GM21367 (cell line): Measurements from ENCODE around the gene HPDL.
A peak's percentile ranks its signal among the peaks of the same experiment; 100 is the strongest.
"Not testable (repeated sequence)": the region's sequence is repeated elsewhere in the genome, so short reads cannot be mapped to it uniquely, and the experiment has no call there.

ENCODE experiments used
- ATAC-seq: cut with Tn5 transposase; IDR thresholded peaks from one replicate; pipeline ENCODE4 v1.9.1; 2021; ENCODE audit not compliant: unreplicated experiment

The HPDL gene

DNA sequence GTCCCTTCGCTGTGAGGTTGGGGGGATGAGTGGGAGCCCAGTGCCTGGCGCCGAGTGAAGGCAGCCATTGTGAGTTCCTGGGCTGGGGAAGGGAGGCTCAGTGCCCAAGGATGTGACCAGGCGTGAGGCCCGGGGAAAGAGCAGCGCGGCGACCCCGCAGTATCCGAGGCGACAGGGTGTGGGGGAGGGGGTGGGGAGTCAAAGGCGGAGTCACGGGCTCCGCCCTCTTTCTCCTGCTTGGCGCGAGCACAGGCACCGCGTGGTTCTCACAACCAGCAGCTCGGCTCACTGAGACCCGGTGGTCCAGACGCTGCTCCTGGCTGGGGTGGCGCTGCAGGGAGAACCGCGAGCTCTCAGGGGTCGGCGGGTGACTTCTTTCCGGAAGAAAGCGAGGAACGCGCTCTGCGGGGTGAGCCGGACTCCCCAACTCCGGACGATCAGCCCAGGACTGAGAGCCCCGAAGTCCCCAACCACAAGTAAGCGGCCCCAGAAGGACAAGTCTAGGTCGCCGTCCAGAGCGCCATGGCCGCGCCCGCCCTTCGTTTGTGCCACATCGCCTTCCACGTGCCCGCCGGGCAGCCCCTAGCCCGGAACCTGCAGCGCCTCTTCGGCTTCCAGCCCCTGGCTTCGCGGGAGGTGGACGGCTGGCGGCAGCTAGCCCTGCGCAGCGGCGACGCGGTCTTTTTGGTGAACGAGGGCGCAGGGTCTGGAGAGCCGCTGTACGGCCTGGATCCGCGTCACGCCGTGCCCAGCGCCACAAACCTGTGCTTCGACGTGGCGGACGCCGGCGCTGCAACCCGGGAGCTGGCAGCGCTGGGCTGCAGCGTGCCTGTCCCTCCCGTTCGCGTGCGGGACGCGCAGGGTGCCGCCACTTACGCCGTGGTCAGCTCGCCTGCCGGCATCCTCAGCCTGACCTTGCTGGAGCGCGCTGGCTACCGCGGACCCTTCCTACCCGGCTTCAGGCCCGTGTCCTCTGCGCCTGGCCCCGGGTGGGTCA is at the start of gene HPDL:
HPDL (plus strand) TSS at position 269 of the 997 bp plus-strand sequence; CDS start at position 523, 254 bp downstream.
- ATAC-seq = peak; percentile 37

DNA sequence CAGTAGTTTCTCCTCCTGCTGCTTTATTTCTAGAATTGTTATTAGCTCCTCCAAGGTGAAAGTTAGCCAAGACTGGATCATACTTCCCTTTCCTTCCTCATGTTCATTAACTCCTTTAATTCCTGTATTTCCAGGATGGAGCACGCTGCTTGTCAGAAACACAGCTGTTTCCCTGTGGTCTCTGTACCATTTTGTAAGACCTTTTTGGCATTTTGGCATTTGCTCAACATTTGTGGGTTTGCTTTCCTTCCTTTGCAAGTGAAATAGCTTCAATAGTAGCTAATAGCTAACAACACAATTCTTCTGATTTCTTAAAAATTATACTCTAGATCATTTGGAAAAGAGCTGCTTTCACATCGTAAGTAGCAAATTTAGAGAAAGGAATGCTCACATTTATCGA is 44.3 kb upstream of the HPDL start:
- ATAC-seq = no peak

DNA sequence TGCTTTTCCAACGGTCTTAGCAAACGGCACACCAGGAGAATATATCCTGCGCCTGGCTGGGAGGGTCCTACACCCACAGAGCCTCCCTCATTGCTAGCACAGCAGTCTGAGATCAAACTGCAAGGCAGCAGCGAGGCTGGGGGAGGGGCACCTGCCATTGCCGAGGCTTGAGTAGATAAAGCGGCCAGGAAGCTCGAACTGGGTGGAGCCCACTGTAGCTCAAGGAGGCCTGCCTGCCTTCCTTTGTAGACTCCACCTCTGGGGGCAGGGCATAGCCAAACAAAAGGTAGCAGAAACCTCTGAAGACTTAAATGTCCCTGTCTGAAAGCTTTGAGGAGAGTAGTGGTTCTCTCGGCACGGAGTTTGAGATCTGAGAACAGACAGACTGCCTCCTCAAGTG is 41.8 kb upstream of the HPDL start:
- ATAC-seq = not testable (repeated sequence)

DNA sequence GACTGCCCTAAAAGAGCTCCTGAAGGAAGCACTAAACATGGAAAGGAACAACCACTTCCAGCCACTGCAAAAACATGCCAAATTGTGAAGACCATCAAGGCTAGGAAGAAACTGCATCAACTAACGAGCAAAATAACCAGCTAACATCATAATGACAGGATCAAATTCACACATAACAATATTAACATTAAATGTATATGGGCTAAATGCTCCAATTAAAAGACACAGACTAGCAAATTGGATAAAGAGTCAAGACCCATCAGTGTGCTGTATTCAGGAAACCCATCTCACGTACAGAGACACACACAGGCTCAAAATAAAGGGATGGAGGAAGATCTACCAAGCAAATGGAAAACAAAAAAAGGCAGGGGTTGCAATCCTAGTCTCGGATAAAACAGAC is 40.2 kb upstream of the HPDL start:
- not testable (repeated sequence) for ATAC-seq

DNA sequence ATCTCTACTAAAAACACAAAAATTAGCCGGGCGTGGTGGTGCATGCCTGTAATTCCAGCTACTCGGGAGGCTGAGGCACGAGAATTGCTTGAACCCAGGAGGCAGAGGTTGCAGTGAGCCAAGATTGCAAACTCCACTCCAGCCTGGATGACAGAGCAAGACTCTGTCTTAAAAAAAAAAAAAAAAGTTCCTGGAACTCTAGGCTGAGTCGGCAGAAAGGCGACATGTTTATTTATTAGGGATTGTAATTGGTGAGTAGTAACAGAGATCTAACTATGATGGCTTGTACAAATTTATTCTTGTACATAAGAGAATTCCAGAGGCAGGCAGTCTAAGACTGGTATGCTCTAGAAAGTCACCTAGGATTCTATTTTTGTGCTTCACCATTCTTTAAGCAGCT is 35.7 kb upstream of the HPDL start:
- not testable (repeated sequence) for ATAC-seq

DNA sequence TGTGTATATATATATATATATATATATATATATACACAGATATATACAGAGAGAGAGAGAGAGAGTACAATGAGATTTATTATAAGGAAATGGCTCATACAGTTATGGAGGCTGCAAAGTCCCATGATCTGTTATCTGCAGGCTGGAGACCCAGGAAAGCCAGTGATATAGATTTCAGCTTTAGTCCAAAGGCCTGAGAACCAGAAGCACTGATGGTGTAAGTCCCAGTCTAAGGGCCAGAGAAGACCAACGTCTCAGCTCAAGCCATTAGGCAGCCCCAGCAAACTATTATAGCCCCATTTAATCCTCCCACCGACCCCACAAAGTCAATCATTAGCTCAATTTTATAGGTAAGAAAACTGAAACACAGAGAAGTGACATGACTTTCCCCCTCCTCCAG is 35.0 kb upstream of the HPDL start:
- ATAC-seq = no peak

DNA sequence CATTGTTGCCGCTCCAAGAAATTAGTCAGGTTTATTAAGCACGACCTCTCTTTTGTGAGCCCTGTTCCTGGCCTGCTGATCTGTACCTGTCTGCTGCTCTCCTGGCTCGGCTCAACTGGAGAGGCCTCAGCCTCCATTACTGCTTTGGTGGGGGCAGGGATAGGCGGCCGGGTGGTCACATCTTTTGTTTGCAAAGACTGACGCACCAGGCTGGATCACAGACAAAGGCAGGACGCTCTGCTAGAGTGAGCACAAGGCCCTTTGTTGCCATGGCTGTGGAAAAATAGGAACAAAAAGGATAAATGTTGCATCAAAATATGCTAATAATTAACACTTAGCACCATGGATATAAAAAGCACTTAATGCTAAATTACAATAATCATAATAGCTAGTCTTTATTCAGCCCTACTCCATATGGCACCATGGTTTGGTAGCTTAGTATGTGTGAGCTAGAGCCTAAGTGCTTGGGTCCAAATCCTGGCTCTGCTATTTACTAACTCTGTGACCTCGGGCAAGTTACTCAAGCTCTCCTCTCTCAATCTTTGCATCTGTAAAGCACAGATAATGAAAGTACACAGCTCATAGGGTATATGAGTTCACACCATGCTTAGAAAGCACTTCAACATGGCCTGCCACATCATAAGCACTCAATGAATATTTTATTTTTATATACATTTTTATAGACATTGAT is 28.9 kb upstream of the HPDL start:
- no peak for ATAC-seq

DNA sequence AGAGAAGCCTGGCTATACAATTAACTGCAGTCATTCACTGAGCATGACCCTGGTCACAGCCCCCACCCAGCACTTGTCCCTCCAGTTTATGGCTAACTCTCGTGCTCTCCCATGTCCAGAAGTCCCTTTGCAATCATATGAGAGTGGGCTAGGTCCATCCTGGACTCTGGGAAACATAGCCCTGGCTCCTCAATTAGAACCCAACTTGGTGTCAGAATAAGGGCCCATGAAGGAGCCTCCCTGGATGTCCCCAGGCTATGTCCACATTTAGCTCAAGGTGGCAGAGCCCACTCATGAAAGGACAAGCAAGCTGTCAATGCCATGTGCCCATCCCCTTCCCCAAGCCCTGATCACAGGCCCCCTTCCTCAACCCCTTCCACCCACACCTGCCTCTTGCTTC is 27.4 kb upstream of the HPDL start:
- ATAC-seq = no peak

DNA sequence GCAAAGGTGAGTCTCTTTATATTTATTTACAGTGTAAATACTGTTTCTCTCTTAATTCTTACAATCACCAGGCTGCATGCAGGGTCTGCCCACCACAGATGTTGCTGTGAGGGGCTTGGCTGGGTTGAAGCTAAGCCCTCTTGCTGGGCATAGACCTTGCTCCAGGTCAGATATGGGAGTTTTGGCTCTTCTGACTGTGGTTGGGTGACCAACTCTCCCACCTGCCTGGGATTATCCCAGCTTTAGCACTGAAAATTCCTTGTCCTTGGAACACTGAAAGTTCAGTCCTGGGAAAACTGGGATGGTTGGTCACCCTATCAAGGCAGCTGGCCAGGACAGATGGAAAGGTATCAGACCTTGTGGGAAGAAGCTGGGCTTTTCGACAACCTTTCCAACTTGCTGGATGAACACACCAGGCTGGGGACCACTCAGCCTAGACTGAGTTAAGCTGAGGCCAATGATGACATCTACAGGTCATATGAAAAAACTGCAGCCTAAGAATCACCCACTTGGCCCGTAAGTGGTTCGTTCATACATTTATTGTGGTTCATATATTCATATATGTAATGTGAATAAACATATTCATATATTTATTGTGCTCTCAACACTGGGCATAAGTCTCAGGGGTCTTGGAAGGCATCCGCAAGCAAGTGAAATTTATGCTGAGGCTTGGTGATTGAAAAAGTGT is 26.6 kb upstream of the HPDL start:
- ATAC-seq = no peak

DNA sequence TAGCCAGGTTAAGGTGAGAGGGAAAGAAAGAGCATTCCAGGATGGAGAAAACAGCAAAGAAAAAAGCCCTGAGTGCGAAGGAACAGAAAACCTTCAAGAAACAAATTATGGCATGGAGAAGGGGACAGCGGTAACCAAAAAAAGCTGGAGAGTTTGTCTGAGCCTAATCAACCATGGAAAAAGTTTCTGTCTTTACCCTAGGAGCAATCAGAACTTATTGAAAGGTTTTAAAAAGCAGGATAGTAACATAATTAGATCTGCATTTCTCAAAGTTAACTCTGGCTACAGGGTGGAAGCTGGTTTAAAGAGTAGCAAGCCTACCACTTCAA is 26.1 kb upstream of the HPDL start:
- no peak for ATAC-seq

DNA sequence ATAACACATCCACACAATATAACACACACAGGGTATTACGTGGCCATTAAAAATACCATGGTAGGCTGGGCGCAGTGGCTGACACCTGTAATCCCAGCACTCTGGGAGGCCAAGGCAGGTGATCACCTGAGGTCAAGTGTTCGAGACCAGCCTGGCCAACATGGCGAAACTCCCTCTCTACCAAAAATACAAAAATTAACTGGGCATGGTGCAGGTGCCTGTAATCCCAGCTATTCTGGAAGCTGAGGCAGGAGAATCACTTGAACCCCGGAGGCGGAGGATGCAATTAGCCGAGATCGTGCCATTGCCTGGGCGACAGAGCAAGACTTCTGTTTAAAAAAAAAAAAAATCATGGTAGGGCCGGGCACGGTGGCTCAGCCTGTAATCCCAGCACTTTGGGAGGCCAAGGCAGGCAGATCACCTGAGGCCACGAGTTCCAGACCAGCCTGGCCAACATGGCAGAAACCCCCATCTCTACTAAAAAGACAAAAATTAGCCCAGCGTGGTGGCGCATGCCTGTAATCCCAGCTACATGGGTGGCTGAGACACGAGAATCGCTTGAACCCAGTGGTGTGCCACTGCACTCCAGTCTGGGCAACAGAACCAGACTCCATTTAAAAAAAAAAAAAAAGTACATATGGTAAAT is 24.1 kb upstream of the HPDL start:
- ATAC-seq = no peak

DNA sequence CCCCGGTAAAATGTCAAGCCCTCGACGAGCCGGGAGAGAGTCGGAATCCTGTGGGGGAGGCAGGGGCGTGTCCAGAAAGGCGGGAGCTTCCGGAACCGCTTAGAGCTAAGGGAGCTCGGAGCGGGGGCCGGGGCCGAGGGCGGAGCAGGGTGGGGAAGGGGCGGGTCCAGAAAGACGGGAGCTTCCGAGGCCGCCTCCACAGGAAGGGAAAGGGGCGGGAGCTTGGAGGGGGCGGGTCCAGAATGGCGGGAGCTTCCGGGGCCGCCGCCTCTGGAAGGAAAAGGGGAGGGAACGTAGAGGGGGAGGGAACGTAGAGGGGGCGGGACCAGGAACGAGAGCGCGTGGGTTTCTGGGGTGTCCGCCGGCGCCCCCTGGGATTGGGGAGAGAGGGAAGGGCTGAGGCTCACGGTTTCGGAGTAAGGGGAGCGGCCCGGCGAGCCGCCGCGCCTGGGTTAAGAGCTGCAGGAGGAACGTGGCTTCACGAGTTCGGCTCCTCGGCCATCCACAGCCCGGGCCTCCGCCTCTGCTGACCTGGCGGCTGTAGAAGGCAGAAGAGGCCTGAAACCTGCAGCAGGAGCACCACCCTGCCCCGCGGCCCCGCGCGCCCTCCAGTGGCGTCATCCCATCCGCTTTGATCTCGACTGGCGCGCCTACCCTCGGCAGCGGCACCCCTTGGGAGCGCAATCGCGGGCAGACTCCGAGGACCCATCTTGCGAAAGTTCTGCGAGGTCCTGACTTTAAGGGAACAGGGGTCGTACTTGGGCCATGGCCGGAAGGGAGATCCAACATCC is 23.0 kb upstream of the HPDL start:
- ATAC-seq = peak; percentile 56

DNA sequence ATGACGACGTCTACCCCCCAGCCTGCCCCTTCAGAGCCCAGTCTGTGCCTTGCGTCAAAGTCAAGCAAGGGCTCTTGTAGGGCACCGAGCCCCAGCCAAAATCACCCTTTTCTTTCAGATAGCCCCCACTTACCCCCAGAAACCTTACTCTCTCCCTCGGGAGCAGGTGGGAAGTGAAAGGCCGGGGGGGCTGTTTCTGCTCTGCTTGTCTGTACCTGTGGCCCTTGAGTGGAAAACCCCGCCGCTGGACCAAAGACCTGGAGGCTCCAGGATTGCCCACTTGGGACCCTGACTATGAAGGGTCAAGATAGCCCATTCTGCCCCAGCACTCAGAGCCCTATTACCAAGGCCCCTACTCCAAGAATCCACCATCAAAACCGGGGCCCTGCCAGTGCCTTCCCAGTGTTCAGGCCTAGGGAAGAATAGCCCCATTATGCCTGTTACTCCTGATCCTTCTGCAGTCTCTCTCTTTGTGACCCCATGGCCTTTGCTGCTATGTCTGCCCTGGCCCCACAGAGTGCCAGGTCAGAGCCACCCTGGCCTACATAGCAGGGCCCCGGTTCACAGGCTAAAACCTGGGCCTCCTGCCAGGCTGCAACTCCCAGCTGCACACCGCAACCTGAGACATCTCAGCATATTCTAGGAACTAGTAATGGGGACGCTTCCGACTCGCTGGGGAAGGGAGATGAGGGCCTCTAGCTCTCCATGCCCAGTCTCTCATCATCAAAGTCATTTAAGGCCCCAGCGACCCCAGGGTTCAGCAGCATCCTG is 22.2 kb upstream of the HPDL start:
- ATAC-seq = no peak

DNA sequence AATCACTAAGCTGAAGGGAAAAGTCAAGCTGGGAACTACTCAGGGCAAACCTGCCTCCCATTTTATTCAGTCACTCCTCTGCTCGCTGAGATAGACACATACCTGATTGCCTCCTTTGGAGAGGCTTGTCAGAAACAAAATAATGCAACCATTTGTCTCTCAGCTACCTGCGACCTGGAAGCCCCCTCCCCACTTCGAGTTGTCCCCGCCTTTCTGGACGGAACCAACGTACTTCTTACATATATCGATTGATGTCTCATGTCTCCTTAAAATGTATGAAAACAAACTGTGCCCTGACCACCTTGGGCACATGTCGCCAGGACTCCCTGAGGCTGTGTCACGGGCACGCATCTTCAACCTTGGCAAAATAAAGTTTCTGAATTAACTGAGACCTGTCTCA is 21.5 kb upstream of the HPDL start:
- no peak for ATAC-seq

DNA sequence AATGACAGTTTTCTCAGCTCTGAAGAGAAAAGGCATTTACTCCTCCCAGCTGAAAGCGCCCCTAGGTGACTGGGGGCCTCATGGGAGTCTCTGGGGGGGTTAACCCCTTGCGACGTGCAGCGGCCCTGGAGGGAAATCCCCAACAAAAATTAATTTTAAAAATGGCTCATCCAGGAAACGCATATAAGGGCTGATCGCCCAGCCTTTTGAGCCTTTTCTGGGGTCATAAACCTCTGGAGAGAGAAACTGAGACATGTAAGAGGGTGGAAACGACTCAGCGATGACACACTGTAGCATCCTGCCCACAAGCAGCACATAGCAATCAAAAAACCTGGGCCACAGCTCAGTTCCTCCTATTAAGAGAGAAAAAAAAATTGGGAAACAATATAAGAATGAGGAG is 20.4 kb upstream of the HPDL start:
- ATAC-seq = no peak

DNA sequence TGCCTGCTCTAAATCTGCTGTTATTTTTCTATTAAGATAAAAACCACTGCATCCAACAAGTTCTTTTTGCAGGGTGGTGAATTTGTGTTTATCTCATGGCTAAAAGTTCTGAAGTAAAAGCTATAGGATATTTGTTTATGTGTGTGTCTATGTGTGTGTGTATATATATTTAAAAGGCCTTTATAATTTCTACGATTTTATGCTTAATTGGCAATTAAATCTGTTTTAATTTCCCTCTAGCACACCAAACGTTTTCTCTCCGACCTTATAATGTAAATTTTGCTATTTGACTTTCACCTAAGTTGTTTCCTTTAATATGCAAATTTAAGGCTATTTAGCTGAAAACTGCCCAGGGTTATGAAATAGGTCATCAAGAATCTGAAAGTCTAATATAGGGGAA is 19.8 kb upstream of the HPDL start:
- no peak for ATAC-seq

DNA sequence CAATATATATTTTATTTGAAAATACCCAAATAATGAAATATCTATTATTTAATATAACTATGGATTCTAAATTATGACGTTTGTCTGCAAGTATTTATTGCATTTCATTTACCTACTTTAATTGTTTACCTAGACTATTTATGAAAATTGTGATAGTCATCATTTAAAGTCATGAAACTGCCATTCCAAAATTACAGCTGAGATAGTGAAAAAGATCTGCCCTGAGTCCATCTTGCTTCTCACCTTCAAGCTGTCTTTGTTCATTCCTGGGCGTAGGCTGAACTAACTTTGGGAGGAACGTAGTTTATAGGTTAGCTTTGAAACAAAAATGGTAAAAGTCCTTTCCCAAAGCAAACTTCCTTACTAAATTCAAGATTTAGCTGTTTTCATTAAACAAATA is 12.4 kb upstream of the HPDL start:
- no peak for ATAC-seq

DNA sequence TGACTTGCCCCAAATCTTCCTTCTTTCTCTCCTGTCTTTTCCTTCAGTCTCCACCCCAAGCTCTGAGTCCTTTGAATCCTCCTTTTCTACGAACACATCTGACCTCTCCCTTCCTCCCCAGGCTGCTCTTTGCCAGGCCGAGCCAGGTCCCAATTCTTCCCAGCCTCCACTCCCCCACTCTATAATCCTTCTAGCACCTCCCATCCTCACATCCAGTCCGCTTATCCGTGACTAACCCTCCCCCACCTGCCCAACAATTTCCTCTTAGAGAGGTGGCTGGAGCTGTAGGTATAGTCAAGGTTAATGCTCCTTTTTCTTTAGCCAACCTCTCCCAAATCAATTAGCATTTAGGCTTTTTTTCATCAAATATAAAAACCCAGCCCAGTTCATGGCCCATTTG is 9.5 kb upstream of the HPDL start:
- ATAC-seq = no peak

DNA sequence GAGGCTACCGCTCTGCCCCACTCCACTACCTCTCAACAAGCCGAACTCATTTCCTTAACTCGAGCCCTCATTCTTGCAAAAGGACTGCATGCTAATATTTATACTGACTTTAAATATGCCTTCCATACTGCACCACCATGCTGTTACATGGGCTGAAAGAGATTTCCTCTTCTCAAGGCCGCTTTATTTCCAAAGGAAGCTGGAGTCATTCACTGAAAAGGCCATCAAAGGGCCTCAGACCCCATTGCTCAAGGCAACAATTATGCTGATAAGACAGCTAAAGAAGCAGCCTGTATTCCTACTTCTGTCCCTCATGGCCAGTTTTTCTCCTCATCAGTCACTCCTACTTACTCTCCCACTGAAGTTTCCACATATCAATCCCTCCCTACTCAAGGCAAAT is 6.9 kb upstream of the HPDL start:
- no peak for ATAC-seq

DNA sequence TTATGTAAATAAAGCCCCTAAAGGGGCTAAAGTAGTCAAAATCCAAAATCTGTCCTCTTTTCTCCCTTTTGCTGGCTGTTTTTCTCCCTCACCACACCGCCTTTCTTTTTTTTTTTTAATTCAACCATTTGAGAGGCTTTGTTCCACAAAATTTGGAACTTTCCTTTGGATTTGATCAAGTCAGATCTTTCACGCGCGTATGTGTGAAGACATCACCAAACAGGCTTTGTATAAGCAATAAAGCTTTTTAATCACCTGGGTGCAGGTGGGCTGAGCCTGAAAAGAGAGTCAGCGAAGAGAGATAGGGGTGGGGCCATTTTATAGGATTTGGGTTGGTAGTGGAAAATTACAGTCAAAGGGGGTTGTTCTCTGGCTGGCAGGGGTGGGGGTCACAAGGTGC is 5.3 kb upstream of the HPDL start:
- ATAC-seq = no peak
